Measurements from ENCODE around the gene BBS10.

DNA sequence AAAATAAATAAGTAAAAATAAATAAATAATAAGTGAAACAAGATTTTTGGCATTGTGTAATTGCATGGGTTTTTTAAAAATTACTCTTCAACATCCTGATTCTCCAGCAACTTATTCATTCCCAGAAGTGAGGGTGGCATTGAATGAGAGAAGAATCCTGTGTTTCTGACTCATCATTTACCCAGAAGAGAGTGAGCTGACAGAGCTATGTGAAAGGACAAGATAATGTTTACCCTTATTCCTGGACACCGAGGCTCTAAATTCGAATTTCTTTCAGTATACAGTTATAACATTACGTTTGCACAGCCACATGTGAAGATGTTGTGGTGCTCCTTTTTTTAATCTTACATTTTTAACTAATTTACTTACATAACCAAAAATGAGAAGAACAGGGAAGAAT lies 36.4 kb downstream of the BBS10 start:
- TF ChIP-seq, protein P1, sequence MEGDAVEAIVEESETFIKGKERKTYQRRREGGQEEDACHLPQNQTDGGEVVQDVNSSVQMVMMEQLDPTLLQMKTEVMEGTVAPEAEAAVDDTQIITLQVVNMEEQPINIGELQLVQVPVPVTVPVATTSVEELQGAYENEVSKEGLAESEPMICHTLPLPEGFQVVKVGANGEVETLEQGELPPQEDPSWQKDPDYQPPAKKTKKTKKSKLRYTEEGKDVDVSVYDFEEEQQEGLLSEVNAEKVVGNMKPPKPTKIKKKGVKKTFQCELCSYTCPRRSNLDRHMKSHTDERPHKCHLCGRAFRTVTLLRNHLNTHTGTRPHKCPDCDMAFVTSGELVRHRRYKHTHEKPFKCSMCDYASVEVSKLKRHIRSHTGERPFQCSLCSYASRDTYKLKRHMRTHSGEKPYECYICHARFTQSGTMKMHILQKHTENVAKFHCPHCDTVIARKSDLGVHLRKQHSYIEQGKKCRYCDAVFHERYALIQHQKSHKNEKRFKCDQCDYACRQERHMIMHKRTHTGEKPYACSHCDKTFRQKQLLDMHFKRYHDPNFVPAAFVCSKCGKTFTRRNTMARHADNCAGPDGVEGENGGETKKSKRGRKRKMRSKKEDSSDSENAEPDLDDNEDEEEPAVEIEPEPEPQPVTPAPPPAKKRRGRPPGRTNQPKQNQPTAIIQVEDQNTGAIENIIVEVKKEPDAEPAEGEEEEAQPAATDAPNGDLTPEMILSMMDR (IDR thresholded peaks at IDR 0.05) = no peak
- TF ChIP-seq POLR2AphosphoS5 (IDR thresholded peaks at IDR 0.05) = no peak
- no peak for TF ChIP-seq POLR2A (IDR thresholded peaks at IDR 0.05)
